ENCODE data around the gene DIDO1.

Gene DIDO1

DNA sequence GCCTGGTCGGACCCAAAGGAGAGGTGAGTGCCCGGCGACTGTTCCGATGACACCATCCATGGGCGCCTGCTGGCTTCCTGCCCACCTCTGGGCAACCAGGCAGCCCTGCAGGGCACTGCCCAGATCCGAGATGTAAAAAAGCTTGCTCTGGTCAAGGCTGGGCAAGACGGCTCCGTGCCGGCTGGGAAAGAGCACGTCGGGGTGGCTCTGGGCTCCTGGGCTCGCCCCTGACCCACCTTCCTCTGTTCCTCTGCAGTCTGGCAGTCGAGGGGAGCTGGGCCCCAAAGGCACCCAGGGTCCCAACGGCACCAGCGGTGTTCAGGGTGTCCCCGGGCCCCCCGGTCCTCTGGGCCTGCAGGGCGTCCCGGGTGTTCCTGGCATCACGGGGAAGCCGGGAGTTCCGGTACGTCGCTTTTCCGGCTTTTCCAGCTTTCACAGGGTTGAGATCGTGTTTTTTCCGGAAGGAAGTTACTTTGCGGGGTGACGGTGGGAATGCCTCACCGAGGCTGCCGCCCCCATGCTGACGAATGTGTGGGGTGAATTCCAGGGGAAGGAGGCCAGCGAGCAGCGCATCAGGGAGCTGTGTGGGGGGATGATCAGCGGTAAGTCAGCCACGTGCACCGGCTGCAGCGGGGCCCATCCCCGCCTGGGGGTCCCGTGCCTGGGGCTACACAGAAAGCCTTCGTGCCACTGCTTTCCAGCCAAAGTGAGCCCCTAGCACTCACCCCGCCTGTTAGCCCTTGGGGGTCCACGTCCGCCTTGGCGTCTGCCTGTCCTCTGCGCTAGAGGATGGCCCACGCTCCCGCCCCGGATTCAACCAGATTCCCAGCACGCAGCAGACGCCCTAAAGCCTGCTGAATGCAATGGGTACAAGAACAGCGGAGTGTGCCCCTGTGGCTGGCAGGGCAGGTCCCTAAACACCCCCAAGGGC lies 90.1 kb downstream of the DIDO1 start:
- no peak overlapping the region for H3K4me3 ChIP-seq (replicated peaks; ENCODE audit: low read depth, low read length)
- no peak for TF ChIP-seq CTCF (IDR thresholded peaks at IDR 0.05; ENCODE audit: low read length, missing control alignments)
- no peak for DNase-seq (ENCODE audit: low read depth)

- TF ChIP-seq CTCF (IDR thresholded peaks at IDR 0.05; ENCODE audit: low read length, missing control alignments): no peak
- H3K4me3 ChIP-seq (replicated peaks; ENCODE audit: low read depth, low read length): no peak overlapping the region
- DNase-seq (ENCODE audit: low read depth): no peak
Measured at GRCh38 chr20:62834967-62835730, 91.2 kb downstream of the DIDO1 start.

GRCh38 chr20:62832951-62833391 lies 93.3 kb downstream of the DIDO1 start:
- H3K4me3 ChIP-seq (replicated peaks; ENCODE audit: low read depth, low read length): no peak overlapping the region
- no peak for DNase-seq (ENCODE audit: low read depth)
- no peak for TF ChIP-seq CTCF (IDR thresholded peaks at IDR 0.05; ENCODE audit: low read length, missing control alignments)

DNA sequence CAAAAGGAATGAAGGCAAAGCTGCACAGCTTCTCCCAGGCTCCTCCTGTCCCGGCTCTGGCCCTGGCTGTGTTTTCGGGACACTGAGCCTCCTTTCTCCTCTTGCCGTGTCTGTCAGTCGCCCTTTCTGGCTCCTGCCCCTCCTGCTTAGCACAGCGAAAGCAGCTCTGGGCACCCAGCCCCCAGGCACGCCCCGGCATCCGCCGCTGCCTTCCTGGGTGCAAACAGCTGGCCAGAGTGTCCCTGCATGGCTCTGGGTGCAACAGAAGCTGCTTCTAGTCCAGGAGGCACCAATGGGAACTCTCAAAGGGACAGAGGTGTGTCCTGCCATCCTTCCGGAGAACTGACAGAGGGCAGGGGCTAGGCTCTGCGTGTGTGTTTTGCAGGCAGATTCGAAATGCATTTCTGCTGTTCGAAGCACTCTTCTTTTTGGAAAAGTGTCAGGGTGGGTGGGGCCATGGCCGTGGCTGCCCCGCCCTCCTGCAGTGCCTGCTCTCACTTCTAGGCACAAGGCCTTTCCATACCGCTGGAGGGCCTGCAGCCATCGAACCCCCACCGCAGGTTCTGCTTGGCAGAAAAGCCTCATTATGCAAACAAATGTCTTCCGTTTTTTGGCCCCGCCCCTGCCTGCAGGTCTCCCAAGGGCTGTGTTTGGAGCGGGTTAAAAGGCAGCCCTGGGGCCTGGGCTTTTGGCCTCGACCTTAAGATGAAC lies 93.9 kb downstream of the DIDO1 start:
- no peak for DNase-seq (ENCODE audit: low read depth)
- no peak overlapping the region for H3K4me3 ChIP-seq (replicated peaks; ENCODE audit: low read depth, low read length)
- no peak for TF ChIP-seq CTCF (IDR thresholded peaks at IDR 0.05; ENCODE audit: low read length, missing control alignments)

DNA sequence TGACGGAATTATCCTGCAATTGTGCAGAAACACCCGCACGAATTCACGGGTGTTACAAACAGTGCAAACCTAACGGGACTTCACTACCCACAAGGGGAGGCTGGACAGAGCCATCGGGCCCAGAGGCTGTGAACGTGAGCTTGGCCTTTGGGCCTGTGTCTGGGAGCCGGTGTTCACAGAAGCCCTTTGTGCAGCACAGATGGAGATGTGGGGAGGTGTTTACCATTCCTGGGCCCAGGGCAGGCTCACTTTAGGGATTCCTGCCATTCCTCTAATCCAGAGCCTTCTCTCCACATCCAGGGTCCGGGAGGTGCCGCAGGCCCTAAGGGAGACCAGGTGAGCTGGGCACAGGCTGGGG lies 94.5 kb downstream of the DIDO1 start:
- no peak overlapping the region for H3K4me3 ChIP-seq (replicated peaks; ENCODE audit: low read depth, low read length)
- DNase-seq (ENCODE audit: low read depth): no peak
- TF ChIP-seq CTCF (IDR thresholded peaks at IDR 0.05; ENCODE audit: low read length, missing control alignments): no peak

DNA sequence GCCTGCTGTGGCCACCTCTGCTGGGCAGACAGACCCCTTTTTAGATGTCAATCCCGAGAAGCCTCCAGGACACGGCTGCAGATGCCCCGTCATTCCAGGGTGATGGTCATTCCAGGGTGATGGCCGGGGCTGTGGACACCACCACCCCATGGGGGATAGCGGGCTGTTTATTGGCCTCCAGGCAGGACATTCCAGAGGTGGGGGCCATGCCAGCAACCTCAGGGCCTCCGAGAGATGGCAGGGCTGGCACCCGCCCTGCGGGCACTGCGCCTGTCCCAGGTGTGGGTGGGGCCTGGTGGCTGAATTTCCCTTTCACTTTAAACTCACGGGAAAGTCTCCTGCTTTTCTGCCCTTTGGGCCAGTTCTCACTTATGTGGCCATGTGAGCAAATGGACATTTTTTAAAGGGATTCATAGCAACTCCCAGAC lies 94.9 kb downstream of the DIDO1 start:
- H3K4me3 ChIP-seq (replicated peaks; ENCODE audit: low read depth, low read length): no peak overlapping the region
- no peak for TF ChIP-seq CTCF (IDR thresholded peaks at IDR 0.05; ENCODE audit: low read length, missing control alignments)
- DNase-seq (ENCODE audit: low read depth): no peak
